ELF-1 (cell line): ENCODE results near the gene PRRX1.

Experiments used
- DNase-seq: peaks from one replicate; pipeline ENCODE4 v3.0.0-alpha.2; 2016; ENCODE audit warnings: low read depth, low spot score

The PRRX1 gene

GRCh38 chr1:170720661-170721060, 56.7 kb downstream of the PRRX1 start:
- DNase-seq, result no peak

GRCh38 chr1:170721621-170722020, 57.7 kb downstream of the PRRX1 start:
- no peak for DNase-seq

GRCh38 chr1:170723518-170723917, 59.6 kb downstream of the PRRX1 start:
- no peak for DNase-seq

- no peak for DNase-seq
Measured at GRCh38 chr1:170725326-170725725, 61.4 kb downstream of the PRRX1 start.

- no peak for DNase-seq
Measured at GRCh38 chr1:170727963-170728362, 64.0 kb downstream of the PRRX1 start.

GRCh38 chr1:170729225-170730002, 65.5 kb downstream of the PRRX1 start:
- no peak for DNase-seq

- DNase-seq, result no peak
Measured at GRCh38 chr1:170730014-170730413, 66.1 kb downstream of the PRRX1 start.

- no peak for DNase-seq
Measured at GRCh38 chr1:170730438-170730837, 66.5 kb downstream of the PRRX1 start.

GRCh38 chr1:170731566-170732251, 67.8 kb downstream of the PRRX1 start:
- DNase-seq, result no peak

GRCh38 chr1:170732252-170732588, 68.3 kb downstream of the PRRX1 start:
- DNase-seq, result no peak

- no peak for DNase-seq
Measured at GRCh38 chr1:170734412-170735175, 70.7 kb downstream of the PRRX1 start.

GRCh38 chr1:170735366-170736263, 71.7 kb downstream of the PRRX1 start:
- no peak for DNase-seq

- no peak for DNase-seq
Measured at GRCh38 chr1:170739803-170740202, 75.9 kb downstream of the PRRX1 start.

- no peak for DNase-seq
Measured at GRCh38 chr1:170741678-170742077, 77.7 kb downstream of the PRRX1 start.

GRCh38 chr1:170742600-170742999, 78.7 kb downstream of the PRRX1 start:
- no peak for DNase-seq

GRCh38 chr1:170743083-170743482, 79.2 kb downstream of the PRRX1 start:
- no peak for DNase-seq

GRCh38 chr1:170749549-170749948, 85.6 kb downstream of the PRRX1 start:
- no peak for DNase-seq

- no peak for DNase-seq
Measured at GRCh38 chr1:170749959-170750358, 86.0 kb downstream of the PRRX1 start.

- DNase-seq, result no peak
Measured at GRCh38 chr1:170755795-170756194, 91.9 kb downstream of the PRRX1 start.

GRCh38 chr1:170758992-170759391, 95.1 kb downstream of the PRRX1 start:
- DNase-seq, result no peak

- DNase-seq, result no peak
Measured at GRCh38 chr1:170765279-170765678, 101.3 kb downstream of the PRRX1 start.
